Caco-2 (cell line): ENCODE results near the gene SF3B2. TPM values are rescaled to one million over a fixed set of nuclear protein-coding genes. Genes with fewer than 3 reads are reported as not detected.

Source experiments
- BruUV-seq: library from RNA; stranded (reverse); fragments of 400-500 nt; replicated peaks from 2 replicates; lab custom pipeline; 2021; lab: Mats Ljungman, UMichigan
- CTCF ChIA-PET: fragments of 300-600 bp; sonication (Branson Sonifier 250); formaldehyde crosslinking; loops from one replicate; lab custom pipeline; 2022; ENCODE audit warnings: antibody characterized with exemption; lab: Charles Lee
- POLR2A ChIA-PET: fragments of 300-600 bp; sonication (Branson Sonifier 250); formaldehyde crosslinking; loops from one replicate; lab custom pipeline; 2022; ENCODE audit warnings: antibody characterized with exemption; lab: Charles Lee
- DNase-seq, 2 experiments: peaks; one replicate each; pipeline versions ENCODE4 v3.0.0 to v3.0.0-alpha.2; 2020 to 2022
- H3K27me3 ChIP-seq: replicated peaks from 2 replicates; pipeline ENCODE4 v1.6.0; 2011; ENCODE audit warnings: low read length; ENCODE audit not compliant: control insufficient read depth, insufficient read depth
- H3K36me3 ChIP-seq: 2 replicates; pipeline ENCODE4 v1.5.1; 2011; ENCODE audit warnings: low read length; ENCODE audit not compliant: control insufficient read depth, insufficient read depth
- H3K4me1 ChIP-seq: fragments of 250-450 bp; sonication (Bioruptor Pico); 2 replicates; pipeline ENCODE4 v1.5.1; 2020; ENCODE audit warnings: mild to moderate bottlenecking
- H3K4me3 ChIP-seq: 2 replicates; pipeline ENCODE4 v1.5.1; 2011; ENCODE audit warnings: low read depth, mild to moderate bottlenecking, control low read depth, low read length
- H3K9me3 ChIP-seq: fragments of 250-450 bp; sonication (Bioruptor Pico); 2 replicates; pipeline ENCODE4 v1.5.1; 2020; ENCODE audit warnings: mild to moderate bottlenecking, moderate library complexity
- H3K27ac Mint-ChIP-seq: one replicate; pipeline ENCODE4 v1.8.0; 2022; ENCODE audit warnings: mixed read lengths; ENCODE audit not compliant: unreplicated experiment
- H3K27me3 Mint-ChIP-seq: one replicate; pipeline ENCODE4 v1.8.0; 2022; ENCODE audit warnings: mixed read lengths; ENCODE audit not compliant: insufficient read depth, unreplicated experiment
- H3K36me3 Mint-ChIP-seq: one replicate; pipeline ENCODE4 v1.8.0; 2022; ENCODE audit warnings: mild to moderate bottlenecking, mixed read lengths; ENCODE audit not compliant: insufficient read depth, unreplicated experiment
- H3K4me1 Mint-ChIP-seq: one replicate; pipeline ENCODE4 v1.8.0; 2022; ENCODE audit warnings: low read depth, mixed read lengths; ENCODE audit not compliant: unreplicated experiment
- H3K4me3 Mint-ChIP-seq: one replicate; pipeline ENCODE4 v1.8.0; 2022; ENCODE audit warnings: mild to moderate bottlenecking, moderate library complexity, mixed read lengths; ENCODE audit not compliant: unreplicated experiment
- H3K9me3 Mint-ChIP-seq: one replicate; pipeline ENCODE4 v1.8.0; 2022; ENCODE audit warnings: mixed read lengths; ENCODE audit not compliant: unreplicated experiment
- intact Hi-C: fragments of 100-400 bp; cut with micrococcal nuclease; formaldehyde crosslinking; loops from one replicate; pipeline ENCODE4 v1.10.0; 2022; ENCODE audit not compliant: unreplicated experiment
- total RNA-seq: library from RNA; stranded (reverse); gene quantifications from 2 replicates; pipeline ENCODE4 v1.2.3, GENCODE V29; 2022
- TF ChIP-seq, protein P1 (sequence below), 2 experiments: fragments of 200-600 bp in 1 of 2; IDR thresholded peaks; 1 replicate in 1 of 2; 2 replicates in 1 of 2; pipeline versions ENCODE4 v1.5.1 to v1.8.0; 2011 to 2022; ENCODE audit warnings: antibody characterized with exemption in 1 of 2, control low read depth in 1 of 2, inconsistent platforms in 1 of 2, low read depth in 1 of 2, low read length in 1 of 2, mild to moderate bottlenecking in 1 of 2, moderate library complexity in 1 of 2; ENCODE audit not compliant: insufficient read depth in 1 of 2, severe bottlenecking in 1 of 2, unreplicated experiment in 1 of 2

The SF3B2 gene
- total RNA-seq, 1 experiment from 2014 or later: 224 TPM

DNA sequence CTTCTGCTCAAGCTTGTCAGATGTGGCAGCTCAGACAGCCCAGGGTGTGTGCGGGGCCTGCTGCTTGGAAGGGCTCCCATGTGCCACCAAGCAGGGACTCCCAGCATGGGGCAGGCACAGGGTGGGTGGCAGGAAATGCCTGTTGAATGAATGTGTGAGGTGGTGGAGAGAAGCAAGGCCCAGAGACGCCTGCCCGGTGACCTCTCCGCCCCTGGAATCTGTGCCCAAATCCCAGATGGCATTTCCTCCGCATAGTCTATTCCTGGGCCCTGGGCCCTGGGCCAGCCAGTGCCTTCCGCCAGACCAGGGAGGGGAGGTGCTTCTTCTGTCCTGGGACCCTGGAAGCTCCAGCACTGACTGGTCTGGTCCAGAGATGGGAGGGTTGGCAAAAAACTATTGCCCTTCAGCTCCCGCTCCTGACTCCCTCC is 36.7 kb upstream of the SF3B2 start:
- no TSS peak for BruUV-seq
- Histone ChIP-seq H3K4me3 (no peak overlapping the region), H3K27me3 (no peaks in the 10 kb centered on the region), H3K4me1 (peaks cover 21% of the 10 kb centered on the region), H3K9me3 (no peaks in the 10 kb centered on the region), H3K36me3 (no peaks in the 10 kb centered on the region)
- DNase-seq: no peak
- H3K36me3 Mint-ChIP-seq: peaks cover 2% of the 10 kb centered on the region
- intact Hi-C loops: no loop called here
- ChIA-PET CTCF (no interaction called here), POLR2A (no interaction called here)
- no peaks in the 10 kb centered on the region for H3K9me3 Mint-ChIP-seq
- H3K27ac Mint-ChIP-seq: no peak overlapping the region
- H3K4me1 Mint-ChIP-seq: peaks cover 1% of the 10 kb centered on the region
- no peaks in the 10 kb centered on the region for H3K27me3 Mint-ChIP-seq
- TF ChIP-seq, protein P1, sequence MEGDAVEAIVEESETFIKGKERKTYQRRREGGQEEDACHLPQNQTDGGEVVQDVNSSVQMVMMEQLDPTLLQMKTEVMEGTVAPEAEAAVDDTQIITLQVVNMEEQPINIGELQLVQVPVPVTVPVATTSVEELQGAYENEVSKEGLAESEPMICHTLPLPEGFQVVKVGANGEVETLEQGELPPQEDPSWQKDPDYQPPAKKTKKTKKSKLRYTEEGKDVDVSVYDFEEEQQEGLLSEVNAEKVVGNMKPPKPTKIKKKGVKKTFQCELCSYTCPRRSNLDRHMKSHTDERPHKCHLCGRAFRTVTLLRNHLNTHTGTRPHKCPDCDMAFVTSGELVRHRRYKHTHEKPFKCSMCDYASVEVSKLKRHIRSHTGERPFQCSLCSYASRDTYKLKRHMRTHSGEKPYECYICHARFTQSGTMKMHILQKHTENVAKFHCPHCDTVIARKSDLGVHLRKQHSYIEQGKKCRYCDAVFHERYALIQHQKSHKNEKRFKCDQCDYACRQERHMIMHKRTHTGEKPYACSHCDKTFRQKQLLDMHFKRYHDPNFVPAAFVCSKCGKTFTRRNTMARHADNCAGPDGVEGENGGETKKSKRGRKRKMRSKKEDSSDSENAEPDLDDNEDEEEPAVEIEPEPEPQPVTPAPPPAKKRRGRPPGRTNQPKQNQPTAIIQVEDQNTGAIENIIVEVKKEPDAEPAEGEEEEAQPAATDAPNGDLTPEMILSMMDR (IDR thresholded peaks at IDR 0.05; ENCODE audit: insufficient read depth in 1 of 2, low read depth in 1 of 2, low read length in 1 of 2, severe bottlenecking in 1 of 2, unreplicated experiment in 1 of 2): no peak
- H3K4me3 Mint-ChIP-seq: no peak overlapping the region

DNA sequence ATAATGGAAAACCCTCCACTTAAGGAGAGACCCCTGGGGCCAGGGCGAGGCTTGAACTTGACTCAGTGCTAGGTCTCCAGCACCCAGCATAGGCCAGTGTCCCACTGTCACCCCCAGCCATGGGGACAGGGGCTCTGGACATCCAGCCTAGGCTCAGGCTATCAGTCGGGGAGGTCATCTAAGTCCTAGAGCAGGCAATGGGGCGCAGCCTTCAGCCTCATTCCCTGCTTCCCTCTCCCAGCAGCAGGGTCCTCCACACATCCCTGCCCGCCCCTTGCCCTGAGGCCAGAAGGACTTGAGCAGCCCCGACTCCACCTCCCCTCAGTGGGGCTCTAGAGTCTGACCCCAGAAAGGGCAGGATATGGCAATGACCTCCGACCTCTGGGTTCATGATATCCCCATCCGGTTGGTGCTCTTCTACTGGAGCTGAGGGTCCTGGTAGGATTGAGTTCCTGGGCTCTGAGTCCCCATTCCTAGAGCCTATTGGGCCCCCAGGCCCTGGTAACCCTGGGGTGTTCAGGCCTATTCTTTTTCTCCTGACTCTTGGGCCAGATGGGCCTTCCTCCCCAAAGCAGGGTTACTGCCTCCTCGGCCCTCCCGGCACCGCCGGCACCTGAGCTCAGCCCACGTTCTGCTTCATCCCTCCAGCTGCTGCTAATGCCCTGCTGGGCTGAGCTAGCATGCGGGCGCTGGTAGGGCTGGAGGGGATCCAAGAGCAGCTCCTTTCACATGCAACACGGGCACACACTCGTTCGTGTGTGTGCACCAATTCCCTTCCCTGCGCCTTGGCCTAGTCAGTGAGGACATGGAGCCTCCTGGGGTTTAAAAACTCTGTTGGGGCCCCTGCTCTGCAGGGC is 36.0 kb upstream of the SF3B2 start:
- no peak for DNase-seq

DNA sequence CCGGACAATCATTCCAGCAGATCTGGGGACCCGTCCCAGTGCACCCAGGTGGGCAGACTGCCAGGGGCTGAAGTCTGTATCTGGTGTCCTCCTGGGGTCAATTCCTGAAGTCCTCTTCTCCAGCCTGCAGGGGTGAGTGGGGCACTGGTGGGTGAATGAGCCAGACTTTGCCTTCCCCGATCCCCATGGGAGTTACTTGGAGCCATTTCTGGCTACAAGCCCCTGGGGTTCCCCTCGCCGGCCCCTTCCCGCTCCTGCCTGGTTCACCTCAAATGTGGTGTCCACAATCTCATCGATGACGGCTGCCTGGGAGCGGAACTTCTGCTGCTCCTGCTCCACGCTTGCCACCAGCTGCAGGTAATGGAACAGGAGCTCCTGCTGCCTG is 35.4 kb upstream of the SF3B2 start:
- H3K4me1 ChIP-seq: peaks cover 16% of the 10 kb centered on the region
- H3K4me3 Mint-ChIP-seq: no peak overlapping the region

More for the DNA sequence above, 36.0 kb upstream of the SF3B2 start:
- Histone ChIP-seq H3K36me3 (no peaks in the 10 kb centered on the region), H3K4me1 (peaks cover 21% of the 10 kb centered on the region), H3K9me3 (no peaks in the 10 kb centered on the region), H3K27me3 (no peaks in the 10 kb centered on the region), H3K4me3 (no peak overlapping the region)
- BruUV-seq: no TSS peak
- Mint-ChIP-seq H3K4me3 (no peak overlapping the region), H3K4me1 (no peaks in the 10 kb centered on the region), H3K36me3 (no peaks in the 10 kb centered on the region), H3K9me3 (no peaks in the 10 kb centered on the region), H3K27ac (no peak overlapping the region), H3K27me3 (no peaks in the 10 kb centered on the region)
- TF ChIP-seq, protein P1 (IDR thresholded peaks at IDR 0.05; ENCODE audit: insufficient read depth in 1 of 2, low read depth in 1 of 2, low read length in 1 of 2, severe bottlenecking in 1 of 2, unreplicated experiment in 1 of 2): no peak
- intact Hi-C loops: no loop called here
- POLR2A ChIA-PET: no interaction called here
- CTCF ChIA-PET: no interaction called here

More for the DNA sequence above, 35.4 kb upstream of the SF3B2 start:
- H3K36me3 ChIP-seq: no peaks in the 10 kb centered on the region
- H3K9me3 ChIP-seq: no peaks in the 10 kb centered on the region
- no peaks in the 10 kb centered on the region for H3K27me3 ChIP-seq
- Mint-ChIP-seq H3K36me3 (no peaks in the 10 kb centered on the region), H3K27me3 (no peaks in the 10 kb centered on the region), H3K27ac (no peak overlapping the region), H3K4me1 (no peaks in the 10 kb centered on the region), H3K9me3 (no peaks in the 10 kb centered on the region)
- POLR2A ChIA-PET: no interaction called here
- H3K4me3 ChIP-seq: no peak overlapping the region
- CTCF ChIA-PET: no interaction called here
- no peak for DNase-seq
- no TSS peak for BruUV-seq
- intact Hi-C loops: no loop called here
- TF ChIP-seq, protein P1 (IDR thresholded peaks at IDR 0.05; ENCODE audit: insufficient read depth in 1 of 2, low read depth in 1 of 2, low read length in 1 of 2, severe bottlenecking in 1 of 2, unreplicated experiment in 1 of 2): no peak
